GM23338 (cell line): ENCODE measurements around the gene COMMD7. TPM values are rescaled to one million over a fixed set of nuclear protein-coding genes. Genes with fewer than 3 reads are reported as not detected.

ENCODE experiments used
- ATAC-seq: fragments of 200-7000 bp; cut with Tn5 transposase; 3 replicates; pipeline ENCODE4 v1.9.1; 2020
- DNase-seq: peaks from one replicate; pipeline ENCODE4 v3.0.0-alpha.2; 2015; ENCODE audit warnings: low spot score
- H2AFZ ChIP-seq: fragments of 200-600 bp; sonication (generic); 2 replicates; pipeline ENCODE4 v1.8.0; 2016; ENCODE audit warnings: antibody characterized with exemption, mild to moderate bottlenecking, moderate library complexity
- H3F3A ChIP-seq: fragments of 200-600 bp; sonication (generic); replicated peaks from 2 replicates; pipeline ENCODE4 v1.8.0; 2017; ENCODE audit warnings: antibody characterized with exemption, mixed run types, low read depth
- H3K27ac ChIP-seq: fragments of 200-600 bp; sonication (generic); 2 replicates; pipeline ENCODE4 v1.6.1; 2016; ENCODE audit warnings: low read depth
- H3K27me3 ChIP-seq: fragments of 200-600 bp; sonication (generic); 2 replicates; pipeline ENCODE4 v1.8.0; 2016; ENCODE audit warnings: mild to moderate bottlenecking, mixed run types, moderate library complexity; ENCODE audit not compliant: insufficient read depth
- H3K36me3 ChIP-seq: fragments of 200-600 bp; sonication (generic); 2 replicates; pipeline ENCODE4 v1.8.0; 2016; ENCODE audit warnings: mild to moderate bottlenecking; ENCODE audit not compliant: insufficient read depth
- H3K4me1 ChIP-seq: fragments of 200-600 bp; sonication (generic); 2 replicates; pipeline ENCODE4 v1.8.0; 2016; ENCODE audit warnings: mild to moderate bottlenecking, moderate library complexity; ENCODE audit not compliant: insufficient read depth
- H3K4me2 ChIP-seq: fragments of 200-600 bp; sonication (generic); 2 replicates; pipeline ENCODE4 v1.7.1; 2017; ENCODE audit warnings: mixed run types
- H3K4me3 ChIP-seq: fragments of 200-600 bp; sonication (generic); 2 replicates; pipeline ENCODE4 v1.6.1; 2016; ENCODE audit warnings: mixed run types
- H3K79me2 ChIP-seq: fragments of 200-600 bp; sonication (generic); replicated peaks from 2 replicates; pipeline ENCODE4 v1.8.0; 2017; ENCODE audit warnings: mild to moderate bottlenecking; ENCODE audit not compliant: insufficient read depth
- H3K9me2 ChIP-seq: fragments of 200-600 bp; sonication (generic); 2 replicates; pipeline ENCODE4 v1.8.0; 2017; ENCODE audit not compliant: insufficient read depth
- H4K20me1 ChIP-seq: fragments of 200-600 bp; sonication (generic); replicated peaks from 2 replicates; pipeline ENCODE4 v1.8.0; 2017; ENCODE audit warnings: mild to moderate bottlenecking; ENCODE audit not compliant: insufficient read depth
- H3K27ac Mint-ChIP-seq: 2 replicates; pipeline ENCODE4 v1.8.0; 2020; ENCODE audit warnings: inconsistent platforms, mild to moderate bottlenecking, moderate library complexity, mixed read lengths
- H3K27me3 Mint-ChIP-seq: 3 replicates; pipeline ENCODE4 v1.8.0; 2022; ENCODE audit warnings: low read depth, mild to moderate bottlenecking, moderate library complexity, mixed read lengths, inconsistent platforms; ENCODE audit not compliant: insufficient read depth, poor library complexity
- H3K36me3 Mint-ChIP-seq: 3 replicates; pipeline ENCODE4 v1.8.0; 2021; ENCODE audit warnings: low read depth, mild to moderate bottlenecking, inconsistent platforms, moderate library complexity, mixed read lengths
- H3K4me1 Mint-ChIP-seq: 3 replicates; pipeline ENCODE4 v1.8.0; 2020; ENCODE audit warnings: mild to moderate bottlenecking, inconsistent platforms, mixed read lengths
- H3K4me3 Mint-ChIP-seq: 3 replicates; pipeline ENCODE4 v1.8.0; 2021; ENCODE audit warnings: moderate library complexity, mild to moderate bottlenecking, inconsistent platforms, mixed read lengths
- H3K9me3 Mint-ChIP-seq: 3 replicates; pipeline ENCODE4 v1.8.0; 2020; ENCODE audit warnings: moderate library complexity, mild to moderate bottlenecking, inconsistent platforms, mixed read lengths
- CREB1 ChIP-seq: fragments of 250-450 bp; sonication (Bioruptor Pico); IDR thresholded peaks from 2 replicates; pipeline ENCODE4 v1.5.0; 2020; ENCODE audit warnings: low read depth, mild to moderate bottlenecking, moderate library complexity
- CTCF ChIP-seq, 2 experiments: fragments of 200-600 bp in 1 of 2; sonication (generic) in 1 of 2; conservative IDR thresholded peaks; 2 replicates each; pipeline versions ENCODE4 v1.5.1 to v1.6.1; 2016 to 2017; ENCODE audit warnings: antibody characterized with exemption in 2 of 2, low read depth in 2 of 2, mild to moderate bottlenecking in 2 of 2, moderate library complexity in 1 of 2
- JUNB ChIP-seq: IDR thresholded peaks from one replicate; pipeline ENCODE4 v1.6.1; 2016; ENCODE audit warnings: antibody characterized with exemption; ENCODE audit not compliant: unreplicated experiment
- POLR2AphosphoS5 ChIP-seq: IDR thresholded peaks from 2 replicates; pipeline ENCODE4 v1.6.1; 2016; ENCODE audit warnings: antibody characterized with exemption, low read depth
- ZNF114 ChIP-seq: fragments of 250-450 bp; sonication (Bioruptor Pico); IDR thresholded peaks from 2 replicates; pipeline ENCODE4 v1.5.0; 2020; ENCODE audit warnings: mild to moderate bottlenecking, moderate library complexity
- ZNF331 ChIP-seq: fragments of 250-450 bp; sonication (Bioruptor Pico); IDR thresholded peaks from 2 replicates; pipeline ENCODE4 v1.5.0; 2020; ENCODE audit warnings: low read depth, mild to moderate bottlenecking, moderate library complexity
- polyA plus RNA-seq: library from polyadenylated mRNA; unstranded; fragments of >200 nt; fragmentation: Nextera tagmentation; extraction: Ambion mirVana; gene quantifications from 2 replicates; pipeline ENCODE4 v1.2.1, GENCODE V29; 2016
- total RNA-seq: library from RNA; depleted of rRNA; stranded (reverse); fragments of >200 nt; shearing (Covaris generic); gene quantifications from 2 replicates; pipeline ENCODE4 v1.2.3, GENCODE V29; 2014
- TF ChIP-seq, protein P1 (sequence below): IDR thresholded peaks from one replicate; pipeline ENCODE4 v1.6.1; 2018; ENCODE audit warnings: antibody characterized with exemption; ENCODE audit not compliant: unreplicated experiment
- TF ChIP-seq, protein P2 (sequence below): fragments of 250-450 bp; sonication (Bioruptor Pico); IDR thresholded peaks from 2 replicates; pipeline ENCODE4 v1.5.0; 2020; ENCODE audit warnings: mild to moderate bottlenecking, moderate library complexity

Gene COMMD7
- total and polyA plus RNA-seq, 2 experiments from 2014 or later: 67.3 to 86.4 TPM

GRCh38 chr20:32660661-32661060 is 82.6 kb downstream of the COMMD7 start (continued):
- TF ChIP-seq, protein P1, sequence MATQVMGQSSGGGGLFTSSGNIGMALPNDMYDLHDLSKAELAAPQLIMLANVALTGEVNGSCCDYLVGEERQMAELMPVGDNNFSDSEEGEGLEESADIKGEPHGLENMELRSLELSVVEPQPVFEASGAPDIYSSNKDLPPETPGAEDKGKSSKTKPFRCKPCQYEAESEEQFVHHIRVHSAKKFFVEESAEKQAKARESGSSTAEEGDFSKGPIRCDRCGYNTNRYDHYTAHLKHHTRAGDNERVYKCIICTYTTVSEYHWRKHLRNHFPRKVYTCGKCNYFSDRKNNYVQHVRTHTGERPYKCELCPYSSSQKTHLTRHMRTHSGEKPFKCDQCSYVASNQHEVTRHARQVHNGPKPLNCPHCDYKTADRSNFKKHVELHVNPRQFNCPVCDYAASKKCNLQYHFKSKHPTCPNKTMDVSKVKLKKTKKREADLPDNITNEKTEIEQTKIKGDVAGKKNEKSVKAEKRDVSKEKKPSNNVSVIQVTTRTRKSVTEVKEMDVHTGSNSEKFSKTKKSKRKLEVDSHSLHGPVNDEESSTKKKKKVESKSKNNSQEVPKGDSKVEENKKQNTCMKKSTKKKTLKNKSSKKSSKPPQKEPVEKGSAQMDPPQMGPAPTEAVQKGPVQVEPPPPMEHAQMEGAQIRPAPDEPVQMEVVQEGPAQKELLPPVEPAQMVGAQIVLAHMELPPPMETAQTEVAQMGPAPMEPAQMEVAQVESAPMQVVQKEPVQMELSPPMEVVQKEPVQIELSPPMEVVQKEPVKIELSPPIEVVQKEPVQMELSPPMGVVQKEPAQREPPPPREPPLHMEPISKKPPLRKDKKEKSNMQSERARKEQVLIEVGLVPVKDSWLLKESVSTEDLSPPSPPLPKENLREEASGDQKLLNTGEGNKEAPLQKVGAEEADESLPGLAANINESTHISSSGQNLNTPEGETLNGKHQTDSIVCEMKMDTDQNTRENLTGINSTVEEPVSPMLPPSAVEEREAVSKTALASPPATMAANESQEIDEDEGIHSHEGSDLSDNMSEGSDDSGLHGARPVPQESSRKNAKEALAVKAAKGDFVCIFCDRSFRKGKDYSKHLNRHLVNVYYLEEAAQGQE: no peak
- TF ChIP-seq ZNF331 (CRISPR knock-in tag) (no peak), POLR2AphosphoS5 (no peak), ZNF114 (no peak), CREB1 (CRISPR knock-in tag) (no peak)
- TF ChIP-seq, protein P2, sequence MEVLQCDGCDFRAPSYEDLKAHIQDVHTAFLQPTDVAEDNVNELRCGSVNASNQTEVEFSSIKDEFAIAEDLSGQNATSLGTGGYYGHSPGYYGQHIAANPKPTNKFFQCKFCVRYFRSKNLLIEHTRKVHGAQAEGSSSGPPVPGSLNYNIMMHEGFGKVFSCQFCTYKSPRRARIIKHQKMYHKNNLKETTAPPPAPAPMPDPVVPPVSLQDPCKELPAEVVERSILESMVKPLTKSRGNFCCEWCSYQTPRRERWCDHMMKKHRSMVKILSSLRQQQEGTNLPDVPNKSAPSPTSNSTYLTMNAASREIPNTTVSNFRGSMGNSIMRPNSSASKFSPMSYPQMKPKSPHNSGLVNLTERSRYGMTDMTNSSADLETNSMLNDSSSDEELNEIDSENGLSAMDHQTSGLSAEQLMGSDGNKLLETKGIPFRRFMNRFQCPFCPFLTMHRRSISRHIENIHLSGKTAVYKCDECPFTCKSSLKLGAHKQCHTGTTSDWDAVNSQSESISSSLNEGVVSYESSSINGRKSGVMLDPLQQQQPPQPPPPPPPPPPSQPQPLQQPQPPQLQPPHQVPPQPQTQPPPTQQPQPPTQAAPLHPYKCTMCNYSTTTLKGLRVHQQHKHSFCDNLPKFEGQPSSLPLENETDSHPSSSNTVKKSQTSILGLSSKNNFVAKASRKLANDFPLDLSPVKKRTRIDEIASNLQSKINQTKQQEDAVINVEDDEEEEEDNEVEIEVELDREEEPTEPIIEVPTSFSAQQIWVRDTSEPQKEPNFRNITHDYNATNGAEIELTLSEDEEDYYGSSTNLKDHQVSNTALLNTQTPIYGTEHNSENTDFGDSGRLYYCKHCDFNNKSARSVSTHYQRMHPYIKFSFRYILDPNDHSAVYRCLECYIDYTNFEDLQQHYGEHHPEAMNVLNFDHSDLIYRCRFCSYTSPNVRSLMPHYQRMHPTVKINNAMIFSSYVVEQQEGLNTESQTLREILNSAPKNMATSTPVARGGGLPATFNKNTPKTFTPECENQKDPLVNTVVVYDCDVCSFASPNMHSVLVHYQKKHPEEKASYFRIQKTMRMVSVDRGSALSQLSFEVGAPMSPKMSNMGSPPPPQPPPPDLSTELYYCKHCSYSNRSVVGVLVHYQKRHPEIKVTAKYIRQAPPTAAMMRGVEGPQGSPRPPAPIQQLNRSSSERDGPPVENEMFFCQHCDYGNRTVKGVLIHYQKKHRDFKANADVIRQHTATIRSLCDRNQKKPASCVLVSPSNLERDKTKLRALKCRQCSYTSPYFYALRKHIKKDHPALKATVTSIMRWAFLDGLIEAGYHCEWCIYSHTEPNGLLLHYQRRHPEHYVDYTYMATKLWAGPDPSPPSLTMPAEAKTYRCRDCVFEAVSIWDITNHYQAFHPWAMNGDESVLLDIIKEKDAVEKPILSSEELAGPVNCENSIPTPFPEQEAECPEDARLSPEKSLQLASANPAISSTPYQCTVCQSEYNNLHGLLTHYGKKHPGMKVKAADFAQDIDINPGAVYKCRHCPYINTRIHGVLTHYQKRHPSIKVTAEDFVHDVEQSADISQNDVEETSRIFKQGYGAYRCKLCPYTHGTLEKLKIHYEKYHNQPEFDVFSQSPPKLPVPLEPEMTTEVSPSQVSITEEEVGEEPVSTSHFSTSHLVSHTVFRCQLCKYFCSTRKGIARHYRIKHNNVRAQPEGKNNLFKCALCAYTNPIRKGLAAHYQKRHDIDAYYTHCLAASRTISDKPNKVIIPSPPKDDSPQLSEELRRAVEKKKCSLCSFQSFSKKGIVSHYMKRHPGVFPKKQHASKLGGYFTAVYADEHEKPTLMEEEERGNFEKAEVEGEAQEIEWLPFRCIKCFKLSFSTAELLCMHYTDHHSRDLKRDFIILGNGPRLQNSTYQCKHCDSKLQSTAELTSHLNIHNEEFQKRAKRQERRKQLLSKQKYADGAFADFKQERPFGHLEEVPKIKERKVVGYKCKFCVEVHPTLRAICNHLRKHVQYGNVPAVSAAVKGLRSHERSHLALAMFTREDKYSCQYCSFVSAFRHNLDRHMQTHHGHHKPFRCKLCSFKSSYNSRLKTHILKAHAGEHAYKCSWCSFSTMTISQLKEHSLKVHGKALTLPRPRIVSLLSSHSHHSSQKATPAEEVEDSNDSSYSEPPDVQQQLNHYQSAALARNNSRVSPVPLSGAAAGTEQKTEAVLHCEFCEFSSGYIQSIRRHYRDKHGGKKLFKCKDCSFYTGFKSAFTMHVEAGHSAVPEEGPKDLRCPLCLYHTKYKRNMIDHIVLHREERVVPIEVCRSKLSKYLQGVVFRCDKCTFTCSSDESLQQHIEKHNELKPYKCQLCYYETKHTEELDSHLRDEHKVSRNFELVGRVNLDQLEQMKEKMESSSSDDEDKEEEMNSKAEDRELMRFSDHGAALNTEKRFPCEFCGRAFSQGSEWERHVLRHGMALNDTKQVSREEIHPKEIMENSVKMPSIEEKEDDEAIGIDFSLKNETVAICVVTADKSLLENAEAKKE (CRISPR knock-in tag): no peak

DNA sequence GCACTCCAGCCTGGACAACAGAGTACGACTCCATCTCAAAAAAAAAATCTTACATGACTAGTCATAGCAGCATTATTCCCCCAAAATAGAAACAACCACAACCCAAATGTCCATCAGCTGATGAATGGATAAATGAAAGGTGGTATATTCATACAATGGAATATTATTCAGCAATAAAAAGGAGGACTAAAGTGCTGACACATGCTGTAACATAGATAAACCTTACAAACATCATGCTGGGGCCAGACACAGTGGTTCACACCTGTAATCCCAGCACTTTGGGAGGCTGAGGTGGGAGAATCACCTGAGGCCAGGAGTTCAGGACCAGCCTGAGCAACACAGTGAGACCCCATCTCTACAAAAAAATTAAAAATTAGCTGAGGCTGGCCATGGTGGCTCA is 86.4 kb downstream of the COMMD7 start:
- DNase-seq (no peak), ATAC-seq (no peak)
- H3K36me3 Mint-ChIP-seq: no peaks in the 10 kb centered on the region; the same call in 2 of the 3 replicates
- Histone ChIP-seq H3K36me3 (no peaks in the 10 kb centered on the region), H3K9me2 (peaks cover 4% of the 10 kb centered on the region; the same call in 1 of the 2 replicates), H3K4me3 (no peak overlapping the region), H3K4me2 (no peak overlapping the region), H2AFZ (no peak overlapping the region), H3K4me1 (peaks cover 4% of the 10 kb centered on the region), H3K27ac (no peak overlapping the region), H3K27me3 (no peaks in the 10 kb centered on the region), H4K20me1 (no peaks in the 10 kb centered on the region), H3K79me2 (no peaks in the 10 kb centered on the region), H3F3A (peaks cover 13% of the 10 kb centered on the region)
- no peak overlapping the region for H3K4me3 Mint-ChIP-seq
- H3K27me3 Mint-ChIP-seq: peaks cover 3% of the 10 kb centered on the region
- H3K4me1 Mint-ChIP-seq: no peaks in the 10 kb centered on the region
- no peak overlapping the region for H3K27ac Mint-ChIP-seq
- H3K9me3 Mint-ChIP-seq: peaks cover 10% of the 10 kb centered on the region; the same call in 2 of the 3 replicates
- TF ChIP-seq CTCF (conservative IDR thresholded peaks at IDR 0.05; ENCODE audit: low read depth in 2 of 2) (no peak), JUNB (no peak), ZNF331 (CRISPR knock-in tag) (no peak)
- TF ChIP-seq, protein P1: no peak
